HL-60 (cell line): ENCODE results near the gene THY1.

Source experiments
- GABPA ChIP-seq: IDR thresholded peaks from 2 replicates; pipeline ENCODE4 v1.6.1; 2012; ENCODE audit warnings: low read depth
- POLR2AphosphoS5 ChIP-seq: IDR thresholded peaks from 2 replicates; pipeline ENCODE4 v1.6.1; 2012; ENCODE audit warnings: low read depth
- SPI1 ChIP-seq: IDR thresholded peaks from 2 replicates; pipeline ENCODE4 v1.6.1; 2012; ENCODE audit warnings: low read depth, mild to moderate bottlenecking, borderline replicate concordance
- TF ChIP-seq, protein P1 (sequence below): IDR thresholded peaks from 2 replicates; pipeline ENCODE4 v1.6.1; 2012; ENCODE audit warnings: low read depth; ENCODE audit not compliant: insufficient replicate concordance
- TF ChIP-seq, protein P2 (sequence below): IDR thresholded peaks from one replicate; pipeline ENCODE4 v1.5.1; 2011; ENCODE audit warnings: low read length, control low read depth, inconsistent platforms; ENCODE audit not compliant: insufficient read depth

DNA sequence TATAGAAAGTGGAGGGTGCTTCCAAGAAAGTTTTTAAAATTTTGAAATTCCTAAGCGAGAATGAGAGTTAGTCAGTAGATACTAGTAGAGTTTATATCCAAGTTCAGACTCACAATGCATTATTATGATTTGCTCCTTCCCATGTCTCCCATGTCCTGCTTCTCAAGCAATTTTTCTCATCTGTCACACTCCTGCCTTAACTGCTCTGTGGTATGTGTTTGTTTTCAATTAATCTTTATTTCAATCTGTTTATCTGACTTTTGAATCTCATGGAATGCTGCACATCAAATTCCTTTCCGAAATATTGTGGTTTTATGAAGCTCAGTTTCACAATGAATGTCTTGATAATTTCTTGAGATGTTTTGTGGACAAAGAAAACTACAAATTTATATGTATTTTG is 18.1 kb downstream of the THY1 start:
- TF ChIP-seq, protein P1, sequence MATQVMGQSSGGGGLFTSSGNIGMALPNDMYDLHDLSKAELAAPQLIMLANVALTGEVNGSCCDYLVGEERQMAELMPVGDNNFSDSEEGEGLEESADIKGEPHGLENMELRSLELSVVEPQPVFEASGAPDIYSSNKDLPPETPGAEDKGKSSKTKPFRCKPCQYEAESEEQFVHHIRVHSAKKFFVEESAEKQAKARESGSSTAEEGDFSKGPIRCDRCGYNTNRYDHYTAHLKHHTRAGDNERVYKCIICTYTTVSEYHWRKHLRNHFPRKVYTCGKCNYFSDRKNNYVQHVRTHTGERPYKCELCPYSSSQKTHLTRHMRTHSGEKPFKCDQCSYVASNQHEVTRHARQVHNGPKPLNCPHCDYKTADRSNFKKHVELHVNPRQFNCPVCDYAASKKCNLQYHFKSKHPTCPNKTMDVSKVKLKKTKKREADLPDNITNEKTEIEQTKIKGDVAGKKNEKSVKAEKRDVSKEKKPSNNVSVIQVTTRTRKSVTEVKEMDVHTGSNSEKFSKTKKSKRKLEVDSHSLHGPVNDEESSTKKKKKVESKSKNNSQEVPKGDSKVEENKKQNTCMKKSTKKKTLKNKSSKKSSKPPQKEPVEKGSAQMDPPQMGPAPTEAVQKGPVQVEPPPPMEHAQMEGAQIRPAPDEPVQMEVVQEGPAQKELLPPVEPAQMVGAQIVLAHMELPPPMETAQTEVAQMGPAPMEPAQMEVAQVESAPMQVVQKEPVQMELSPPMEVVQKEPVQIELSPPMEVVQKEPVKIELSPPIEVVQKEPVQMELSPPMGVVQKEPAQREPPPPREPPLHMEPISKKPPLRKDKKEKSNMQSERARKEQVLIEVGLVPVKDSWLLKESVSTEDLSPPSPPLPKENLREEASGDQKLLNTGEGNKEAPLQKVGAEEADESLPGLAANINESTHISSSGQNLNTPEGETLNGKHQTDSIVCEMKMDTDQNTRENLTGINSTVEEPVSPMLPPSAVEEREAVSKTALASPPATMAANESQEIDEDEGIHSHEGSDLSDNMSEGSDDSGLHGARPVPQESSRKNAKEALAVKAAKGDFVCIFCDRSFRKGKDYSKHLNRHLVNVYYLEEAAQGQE: no peak
- TF ChIP-seq, protein P2, sequence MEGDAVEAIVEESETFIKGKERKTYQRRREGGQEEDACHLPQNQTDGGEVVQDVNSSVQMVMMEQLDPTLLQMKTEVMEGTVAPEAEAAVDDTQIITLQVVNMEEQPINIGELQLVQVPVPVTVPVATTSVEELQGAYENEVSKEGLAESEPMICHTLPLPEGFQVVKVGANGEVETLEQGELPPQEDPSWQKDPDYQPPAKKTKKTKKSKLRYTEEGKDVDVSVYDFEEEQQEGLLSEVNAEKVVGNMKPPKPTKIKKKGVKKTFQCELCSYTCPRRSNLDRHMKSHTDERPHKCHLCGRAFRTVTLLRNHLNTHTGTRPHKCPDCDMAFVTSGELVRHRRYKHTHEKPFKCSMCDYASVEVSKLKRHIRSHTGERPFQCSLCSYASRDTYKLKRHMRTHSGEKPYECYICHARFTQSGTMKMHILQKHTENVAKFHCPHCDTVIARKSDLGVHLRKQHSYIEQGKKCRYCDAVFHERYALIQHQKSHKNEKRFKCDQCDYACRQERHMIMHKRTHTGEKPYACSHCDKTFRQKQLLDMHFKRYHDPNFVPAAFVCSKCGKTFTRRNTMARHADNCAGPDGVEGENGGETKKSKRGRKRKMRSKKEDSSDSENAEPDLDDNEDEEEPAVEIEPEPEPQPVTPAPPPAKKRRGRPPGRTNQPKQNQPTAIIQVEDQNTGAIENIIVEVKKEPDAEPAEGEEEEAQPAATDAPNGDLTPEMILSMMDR: no peak
- TF ChIP-seq GABPA (no peak), SPI1 (no peak), POLR2AphosphoS5 (no peak)
